UCSD-AML1 (cell line): ENCODE measurements around the gene SAP25.

Experiments used
- DNase-seq: peaks from one replicate; lab custom pipeline; 2025; ENCODE audit not compliant: unreplicated experiment; lab: John Stamatoyannopoulos, UW

Gene SAP25

GRCh38 chr7:100598425-100598824 lies 24.7 kb upstream of the SAP25 start:
- DNase-seq, result peak; percentile 7

- no peak for DNase-seq
Observed at GRCh38 chr7:100595188-100595587, 21.5 kb upstream of the SAP25 start.

DNA sequence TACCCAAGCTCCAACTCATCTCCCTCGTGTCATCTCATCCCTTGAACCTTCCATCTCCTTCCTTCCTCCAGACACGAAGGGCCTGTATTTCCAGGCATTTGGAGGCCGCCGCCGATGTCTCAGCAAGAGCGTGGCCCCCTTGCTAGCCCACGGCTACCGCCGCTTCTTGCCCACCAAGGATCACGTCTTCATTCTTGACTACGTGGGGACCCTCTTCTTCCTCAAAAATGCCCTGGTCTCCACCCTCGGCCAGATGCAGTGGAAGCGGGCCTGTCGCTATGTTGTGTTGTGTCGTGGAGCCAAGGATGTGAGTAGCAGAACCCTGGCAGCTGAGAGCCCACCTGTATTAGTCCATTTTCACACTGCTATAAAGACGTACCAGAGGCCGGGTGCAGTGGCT lies 17.9 kb upstream of the SAP25 start:
- DNase-seq, result no peak

- no peak for DNase-seq
Observed at GRCh38 chr7:100590077-100590737, 16.5 kb upstream of the SAP25 start.

GRCh38 chr7:100589341-100589947 lies 15.7 kb upstream of the SAP25 start:
- DNase-seq, result no peak

DNA sequence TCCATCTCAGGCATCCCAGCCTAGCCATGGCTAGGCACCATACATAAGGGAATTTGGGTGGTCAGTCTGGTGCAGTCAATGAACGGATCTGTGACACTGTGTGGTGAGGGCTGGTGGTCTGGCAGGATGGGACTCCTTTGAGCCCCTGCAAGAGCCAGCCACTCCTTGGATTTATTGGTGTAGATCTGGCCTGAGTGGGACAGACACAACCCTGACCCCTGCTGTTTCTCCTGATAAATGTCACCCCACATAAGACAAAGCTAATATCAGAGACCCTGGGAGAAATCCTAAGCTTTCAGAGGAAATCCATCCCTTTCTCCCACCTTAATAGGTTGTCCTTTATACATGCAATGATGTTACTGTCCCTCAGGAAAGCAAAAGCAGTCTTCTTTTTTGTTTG lies 14.7 kb upstream of the SAP25 start:
- peak; percentile 7 for DNase-seq

DNA sequence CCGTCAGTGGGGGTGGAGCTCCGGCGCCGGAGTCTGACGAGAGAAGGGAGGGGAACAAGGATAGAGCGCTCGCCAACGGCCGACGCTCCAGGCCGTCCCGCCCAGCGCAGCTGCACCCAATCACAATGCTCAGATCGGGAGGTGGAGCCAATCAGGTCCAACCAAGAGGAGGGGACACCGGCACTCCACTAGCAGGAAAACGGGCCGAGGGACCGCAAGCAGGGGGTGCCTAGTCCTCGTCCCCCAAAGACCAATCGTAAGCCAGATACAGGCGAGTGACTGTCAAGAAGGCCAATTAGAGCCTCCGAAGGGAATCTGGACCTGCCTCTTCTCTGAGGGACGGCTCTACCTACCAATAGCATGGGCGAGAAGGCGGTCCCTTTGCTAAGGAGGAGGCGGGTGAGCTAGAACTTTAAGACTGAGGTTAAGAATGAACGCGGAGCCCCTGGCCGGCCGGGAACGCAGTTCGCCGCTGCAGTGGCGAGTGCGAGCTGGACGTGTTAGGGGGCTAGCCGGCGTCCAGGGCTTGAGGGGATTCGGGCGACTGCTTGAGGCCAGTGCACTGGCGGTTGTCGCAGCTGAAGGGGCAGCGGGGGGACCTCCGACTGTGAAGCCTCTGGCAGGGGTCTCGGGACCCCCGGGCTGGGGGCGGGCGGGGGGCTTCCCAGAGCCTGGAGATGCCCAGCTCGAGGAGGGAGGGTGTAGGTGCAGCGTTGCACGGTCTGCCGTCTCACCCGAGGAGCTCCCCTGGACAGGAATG lies 12.7 kb upstream of the SAP25 start, which contains the start of gene FBXO24:
TSS of gene FBXO24 (plus strand) at position 63 of the 760 bp plus-strand sequence. CDS start at position 361, 298 bp downstream.
- peak; percentile 95 for DNase-seq

GRCh38 chr7:100585511-100586265 lies 12.0 kb upstream of the SAP25 start, which contains the start of gene LRCH4:
Gene LRCH4, minus strand, starts transcription at chr7:100586129. Its CDS starts 29 bp downstream, at chr7:100586100.
- DNase-seq, result peak; percentile 53

DNA sequence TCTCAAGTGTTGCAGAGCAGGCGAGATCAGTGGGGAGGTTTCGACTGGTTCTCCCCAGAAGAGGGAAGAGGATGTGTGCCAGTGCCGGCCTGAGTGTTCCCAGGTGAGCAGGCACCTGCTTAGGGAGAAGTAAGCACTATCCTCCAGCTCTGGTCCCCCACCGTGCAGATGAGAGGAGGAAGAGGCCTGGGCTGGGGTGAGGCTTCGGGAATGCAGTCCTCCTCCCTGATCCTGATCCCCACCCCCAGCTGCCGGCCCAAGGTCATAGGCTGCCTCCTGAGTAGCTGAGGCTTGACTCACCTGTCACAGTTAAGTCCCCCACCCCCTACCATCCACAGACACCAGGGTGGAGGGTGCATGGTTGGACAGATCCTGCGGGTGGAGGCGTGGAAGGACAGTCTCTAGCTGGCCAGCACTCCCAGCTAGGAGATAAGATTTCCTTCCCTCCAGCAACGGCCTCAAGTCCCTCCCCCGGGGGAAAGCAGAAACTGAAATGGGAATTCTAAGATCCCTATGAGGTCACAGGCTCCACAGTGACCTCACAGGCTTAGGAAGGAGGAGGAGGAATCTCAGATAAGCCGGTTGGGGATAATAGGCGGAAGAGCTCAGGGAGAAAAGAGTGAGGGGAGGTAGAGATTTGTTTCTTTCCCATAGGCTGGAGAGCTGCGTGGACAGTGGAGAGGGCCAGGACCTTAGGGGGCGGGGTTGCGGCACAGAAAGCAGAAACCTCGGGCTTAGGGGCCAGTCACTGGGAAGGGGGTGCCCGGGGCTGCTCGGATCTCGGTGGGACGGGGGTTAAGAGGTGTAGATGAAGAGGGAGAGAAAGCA lies 11.2 kb upstream of the SAP25 start:
- DNase-seq, result peak; percentile 24

- DNase-seq, result peak; percentile 28
Observed at GRCh38 chr7:100584054-100584682, 10.5 kb upstream of the SAP25 start.

DNA sequence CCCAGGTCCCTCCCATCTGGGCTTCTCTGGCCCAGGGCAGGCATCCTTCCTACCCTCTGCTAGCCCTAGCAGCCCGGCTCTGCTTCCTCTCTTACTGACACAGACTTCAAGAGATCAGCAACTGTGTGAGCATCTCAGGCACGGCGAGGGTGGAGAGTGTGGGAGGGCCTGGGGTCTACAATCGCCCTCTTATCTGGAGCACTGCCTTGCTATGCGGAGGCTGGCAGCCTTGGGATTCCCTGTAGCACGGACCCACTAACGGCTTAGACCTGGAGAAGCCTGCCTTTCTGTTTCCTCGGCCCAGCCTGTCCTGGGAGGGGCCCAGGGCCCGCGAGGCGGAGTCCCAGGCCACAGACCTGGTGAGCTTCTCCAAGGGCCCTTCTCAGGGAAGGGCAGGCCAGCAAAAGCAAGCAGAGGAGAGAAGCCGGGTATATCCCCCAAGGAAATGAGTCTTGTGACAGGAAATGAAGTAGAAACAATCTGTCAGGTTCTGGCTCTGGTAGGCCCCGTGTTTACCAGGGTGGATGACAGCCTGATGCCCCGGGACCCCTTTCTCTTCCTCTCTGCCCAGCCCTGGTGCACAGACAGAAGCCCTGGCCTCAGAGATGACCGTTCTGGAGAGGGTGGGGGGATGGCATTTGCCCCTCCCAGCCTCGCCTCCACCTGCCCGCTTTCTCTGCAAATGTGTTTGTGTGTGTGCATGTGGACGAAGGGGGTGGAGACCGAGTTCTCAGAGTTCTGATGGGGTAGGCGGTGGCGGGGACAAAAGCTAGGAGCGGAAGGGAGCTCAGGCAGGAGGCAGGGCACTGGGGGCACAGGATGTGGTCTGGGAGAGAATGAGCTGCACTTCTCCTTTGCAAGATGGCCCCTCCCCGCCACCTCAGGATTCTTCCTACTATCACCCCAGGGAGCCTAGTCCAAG lies 9.7 kb upstream of the SAP25 start:
- peak; percentile 81 for DNase-seq

- no peak for DNase-seq
Observed at GRCh38 chr7:100582650-100583049, 8.9 kb upstream of the SAP25 start.

DNA sequence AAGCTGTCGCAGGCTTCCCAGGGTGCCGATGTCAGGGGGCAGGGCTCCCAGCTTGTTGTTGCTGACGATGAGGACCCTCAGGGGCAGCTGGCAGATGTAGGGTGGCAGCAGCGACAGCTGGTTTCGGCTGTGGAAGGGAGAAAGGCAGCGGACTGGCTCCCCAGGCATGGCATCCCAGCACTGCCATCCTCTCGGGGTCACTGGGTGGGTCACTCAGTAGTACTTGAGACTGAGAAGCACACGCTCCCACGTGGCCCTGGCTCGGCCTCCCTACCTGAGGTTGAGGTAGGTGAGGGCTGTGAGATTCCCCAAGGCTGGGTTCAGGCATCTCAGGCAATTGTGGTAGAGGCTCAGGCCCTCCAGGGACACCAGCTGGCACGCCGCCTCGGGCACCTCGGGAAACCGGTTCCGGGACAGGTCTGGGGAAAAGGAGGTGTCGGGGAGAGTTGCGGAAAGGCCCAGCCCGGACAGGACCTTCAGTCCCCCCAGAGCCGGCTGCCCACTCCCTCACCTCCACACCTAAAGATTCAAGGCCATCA lies 8.4 kb upstream of the SAP25 start:
- no peak for DNase-seq

DNA sequence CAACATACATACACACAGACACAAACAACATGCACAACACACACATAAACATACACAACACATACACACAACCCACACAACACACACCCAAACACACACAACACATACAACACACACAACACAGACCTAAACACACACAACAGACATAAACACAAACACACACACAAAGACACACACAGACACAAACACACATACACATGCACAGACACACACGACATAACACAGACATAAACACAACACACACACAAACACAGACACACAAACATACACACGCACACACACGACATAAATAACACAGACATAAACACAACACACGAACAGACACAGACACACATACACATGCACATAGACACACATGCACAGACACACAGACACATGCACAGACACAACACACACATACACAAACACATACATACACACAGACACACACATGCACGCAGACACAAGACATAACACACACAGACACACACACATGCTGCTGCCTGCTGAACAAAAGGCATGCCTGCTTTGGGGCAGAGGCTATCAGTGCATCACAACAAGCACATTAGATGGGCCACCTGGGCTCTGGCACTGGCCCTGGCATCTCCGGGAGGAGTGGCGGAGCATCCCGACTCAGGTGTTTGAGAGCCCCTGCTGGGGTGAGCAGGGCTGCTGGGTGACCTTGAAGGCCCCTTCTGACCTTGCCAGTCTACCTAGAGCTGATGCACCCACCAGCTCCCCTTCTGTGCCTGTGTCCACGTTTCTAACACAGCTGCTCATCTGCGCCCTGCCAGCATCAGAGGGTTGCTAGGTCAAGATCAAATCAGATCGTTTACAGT lies 7.0 kb upstream of the SAP25 start:
- no peak for DNase-seq

- DNase-seq, result no peak
Observed at GRCh38 chr7:100578246-100579183, 4.8 kb upstream of the SAP25 start.

GRCh38 chr7:100577507-100577906 lies 3.8 kb upstream of the SAP25 start:
- no peak for DNase-seq

GRCh38 chr7:100577103-100577502 lies 3.4 kb upstream of the SAP25 start:
- DNase-seq, result no peak
